HCT116 (cell line): ENCODE results near the gene CCDC192. TPM values are rescaled to one million over a fixed set of nuclear protein-coding genes. Genes with fewer than 3 reads are reported as not detected.
A peak's percentile ranks its signal among the peaks of the same experiment; 100 is the strongest.

Experiments used
- ATAC-seq: fragments of 200-7000 bp; cut with Tn5 transposase; 2 replicates; pipeline ENCODE4 v1.9.1; 2020; ENCODE audit warnings: mild to moderate bottlenecking, moderate library complexity
- BruUV-seq: library from RNA; stranded (reverse); fragments of 400-500 nt; replicated peaks from 2 replicates; lab custom pipeline; 2021; lab: Mats Ljungman, UMichigan
- CTCF ChIA-PET: fragments of 300-600 bp; sonication (Branson Sonifier 250); formaldehyde crosslinking; loops from one replicate; lab custom pipeline; 2021; ENCODE audit warnings: antibody characterized with exemption; lab: Charles Lee
- POLR2A ChIA-PET: fragments of 300-600, 350-600 bp; sonication (Branson Sonifier 250); formaldehyde crosslinking; loops from one replicate; lab custom pipeline; 2021; ENCODE audit warnings: antibody characterized with exemption; lab: Charles Lee
- RAD21 ChIA-PET, 2 experiments: fragments of 300-600 bp; sonication (Branson Sonifier 250); formaldehyde crosslinking; loops; one replicate each; lab custom pipeline; 2023; ENCODE audit warnings: low total read pairs in 2 of 2; ENCODE audit not compliant: uncharacterized antibody in 2 of 2, unreplicated experiment in 2 of 2, low non-redundant PET in 1 of 2; lab: Charles Lee
- DNase-seq: peaks from one replicate; pipeline ENCODE4 v3.0.0-alpha.2; 2010; ENCODE audit warnings: low read depth, low spot score
- H2AFZ ChIP-seq: fragments of 200-600 bp; shearing (Covaris generic), sonication (generic); 2 replicates; pipeline ENCODE4 v1.6.1; 2017; ENCODE audit warnings: low read depth, mixed run types, mixed read lengths, antibody characterized with exemption, low read length; ENCODE audit not compliant: poor library complexity, severe bottlenecking
- H3K27ac ChIP-seq: 2 replicates; pipeline ENCODE4 v1.5.1; 2012; ENCODE audit warnings: low read depth, low read length
- H3K27me3 ChIP-seq: fragments of 200-600 bp; sonication (generic); 2 replicates; pipeline ENCODE4 v1.6.1; 2016; ENCODE audit warnings: mixed run types, low read length, mixed read lengths; ENCODE audit not compliant: insufficient read depth
- H3K36me3 ChIP-seq, 2 experiments: fragments of 200-500 bp in 1 of 2; fragments of 200-600 bp in 1 of 2; sonication (Bioruptor generic) in 1 of 2; sonication (generic) in 1 of 2; 2 replicates each; pipeline versions ENCODE4 v1.5.1 to v1.6.1; 2014 to 2016; ENCODE audit warnings: low read length in 2 of 2, inconsistent platforms in 1 of 2, mixed read lengths in 1 of 2, mixed run types in 1 of 2; ENCODE audit not compliant: insufficient read depth in 2 of 2, control insufficient read depth in 1 of 2
- H3K4me1 ChIP-seq, 2 experiments: fragments of 200-600 bp in 1 of 2; sonication (generic) in 1 of 2; 2 replicates each; pipeline versions ENCODE4 v1.5.1 to v1.6.1; 2012 to 2017; ENCODE audit warnings: low read length in 2 of 2, inconsistent platforms in 1 of 2, mild to moderate bottlenecking in 1 of 2, mixed read lengths in 1 of 2, mixed run types in 1 of 2, moderate library complexity in 1 of 2; ENCODE audit not compliant: insufficient read depth in 2 of 2, control insufficient read depth in 1 of 2
- H3K4me2 ChIP-seq: fragments of 200-600 bp; sonication (generic); 2 replicates; pipeline ENCODE4 v1.6.1; 2017; ENCODE audit warnings: mixed run types, low read length, mixed read lengths
- H3K4me3 ChIP-seq, 2 experiments: fragments of 200-600 bp in 1 of 2; sonication (generic) in 1 of 2; replicated peaks in 1 of 2; 2 replicates each; pipeline ENCODE4 v1.5.1; 2011 to 2016; ENCODE audit warnings: low read length in 2 of 2, control low read depth in 1 of 2, low read depth in 1 of 2, mild to moderate bottlenecking in 1 of 2, mixed read lengths in 1 of 2, mixed run types in 1 of 2
- H3K79me2 ChIP-seq: fragments of 200-600 bp; sonication (generic); 2 replicates; pipeline ENCODE4 v1.6.1; 2017; ENCODE audit warnings: mild to moderate bottlenecking, mixed run types, low read length, moderate library complexity, mixed read lengths; ENCODE audit not compliant: insufficient read depth
- H3K9ac ChIP-seq: fragments of 200-600 bp; sonication (generic); 2 replicates; pipeline ENCODE4 v1.6.1; 2016; ENCODE audit warnings: low read length, mixed read lengths
- H3K9me2 ChIP-seq: fragments of 200-600 bp; sonication (generic), shearing (Covaris generic); 2 replicates; pipeline ENCODE4 v1.6.1; 2017; ENCODE audit warnings: mixed run types, mild to moderate bottlenecking, moderate library complexity; ENCODE audit not compliant: insufficient read depth
- H3K9me3 ChIP-seq, 2 experiments: fragments of 200-500 bp in 1 of 2; fragments of 200-600 bp in 1 of 2; sonication (Bioruptor generic) in 1 of 2; sonication (generic) in 1 of 2; 2 replicates each; pipeline ENCODE4 v1.6.1; 2014 to 2017; ENCODE audit warnings: low read length in 2 of 2, mixed read lengths in 2 of 2, inconsistent platforms in 1 of 2, low read depth in 1 of 2, mild to moderate bottlenecking in 1 of 2, mixed run types in 1 of 2, moderate library complexity in 1 of 2; ENCODE audit not compliant: control insufficient read depth in 1 of 2, insufficient read depth in 1 of 2
- H4K20me1 ChIP-seq: fragments of 200-600 bp; sonication (generic), shearing (Covaris generic); 2 replicates; pipeline ENCODE4 v1.6.1; 2017; ENCODE audit warnings: mixed run types, mild to moderate bottlenecking, moderate library complexity; ENCODE audit not compliant: insufficient read depth
- ELF1 ChIP-seq: IDR thresholded peaks from 2 replicates; pipeline ENCODE4 v1.6.1; 2012; ENCODE audit warnings: low read depth, borderline replicate concordance
- EZH2 ChIP-seq: fragments of 200-600 bp; sonication (generic); IDR thresholded peaks from 2 replicates; pipeline ENCODE4 v1.6.1; 2017; ENCODE audit warnings: antibody characterized with exemption, mixed run types
- FOSL1 ChIP-seq: IDR thresholded peaks from 2 replicates; pipeline ENCODE4 v1.6.1; 2012; ENCODE audit warnings: low read depth
- POLR2A ChIP-seq: IDR thresholded peaks from 2 replicates; pipeline ENCODE4 v1.7.0; 2011; ENCODE audit warnings: borderline replicate concordance; ENCODE audit not compliant: insufficient read depth, insufficient read length; ENCODE audit errors: extremely low read depth
- RAD21 ChIP-seq: IDR thresholded peaks from 2 replicates; pipeline ENCODE4 v1.6.1; 2012; ENCODE audit warnings: low read depth, mild to moderate bottlenecking
- SIN3A ChIP-seq: IDR thresholded peaks from 2 replicates; pipeline ENCODE4 v1.6.1; 2012; ENCODE audit warnings: low read depth
- YY1 ChIP-seq: IDR thresholded peaks from 2 replicates; pipeline ENCODE4 v1.6.1; 2011; ENCODE audit warnings: low read length, low read depth, moderate library complexity, mild to moderate bottlenecking; ENCODE audit not compliant: insufficient replicate concordance; ENCODE audit errors: extremely low read depth
- ZNF274 ChIP-seq: fragments of 200-500 bp; sonication (Bioruptor generic); IDR thresholded peaks from 2 replicates; pipeline ENCODE4 v1.6.1; 2014; ENCODE audit warnings: mild to moderate bottlenecking, low read depth, low read length, inconsistent platforms
- intact Hi-C: fragments of 100-400 bp; cut with micrococcal nuclease; formaldehyde crosslinking; loops from 2 replicates; pipeline ENCODE4 v1.10.0; 2022
- total RNA-seq: library from RNA; stranded (reverse); gene quantifications from one replicate; pipeline ENCODE4 v1.2.1, GENCODE V29; 2021; ENCODE audit not compliant: unreplicated experiment
- TF ChIP-seq, protein P1 (sequence below): IDR thresholded peaks from 2 replicates; pipeline ENCODE4 v1.6.1; 2012; ENCODE audit warnings: low read depth

Gene CCDC192
- total RNA-seq, 1 experiment from 2014 or later, result not detected

DNA sequence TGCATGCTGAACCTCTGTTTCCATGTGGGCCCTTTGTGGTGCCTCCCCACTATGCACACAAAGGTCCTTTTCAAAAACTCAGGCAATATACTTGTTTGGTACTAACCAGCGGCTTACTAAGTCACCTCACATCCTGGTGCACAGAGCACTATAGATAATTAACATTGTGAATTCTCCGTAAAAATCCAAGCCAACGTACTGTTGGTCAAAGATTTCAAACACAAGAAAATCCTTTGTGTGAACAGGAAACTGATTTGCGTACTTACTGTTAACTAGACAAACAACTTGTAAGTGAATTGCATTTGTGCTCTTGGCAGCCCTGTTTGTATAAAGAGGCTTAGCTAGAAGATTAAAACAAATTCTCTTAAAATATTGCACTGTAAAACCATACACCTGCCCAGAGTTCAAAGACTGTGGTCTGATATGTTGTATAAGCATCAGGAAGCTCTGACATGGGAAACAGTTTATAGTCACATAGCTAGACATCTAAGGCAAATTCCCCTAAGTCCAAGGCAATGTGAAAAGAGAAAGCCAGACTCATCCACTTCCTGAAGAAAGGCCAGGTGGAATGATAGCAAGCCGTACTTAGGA lies 255.3 kb downstream of the CCDC192 start (continued):
- TF ChIP-seq, protein P1, sequence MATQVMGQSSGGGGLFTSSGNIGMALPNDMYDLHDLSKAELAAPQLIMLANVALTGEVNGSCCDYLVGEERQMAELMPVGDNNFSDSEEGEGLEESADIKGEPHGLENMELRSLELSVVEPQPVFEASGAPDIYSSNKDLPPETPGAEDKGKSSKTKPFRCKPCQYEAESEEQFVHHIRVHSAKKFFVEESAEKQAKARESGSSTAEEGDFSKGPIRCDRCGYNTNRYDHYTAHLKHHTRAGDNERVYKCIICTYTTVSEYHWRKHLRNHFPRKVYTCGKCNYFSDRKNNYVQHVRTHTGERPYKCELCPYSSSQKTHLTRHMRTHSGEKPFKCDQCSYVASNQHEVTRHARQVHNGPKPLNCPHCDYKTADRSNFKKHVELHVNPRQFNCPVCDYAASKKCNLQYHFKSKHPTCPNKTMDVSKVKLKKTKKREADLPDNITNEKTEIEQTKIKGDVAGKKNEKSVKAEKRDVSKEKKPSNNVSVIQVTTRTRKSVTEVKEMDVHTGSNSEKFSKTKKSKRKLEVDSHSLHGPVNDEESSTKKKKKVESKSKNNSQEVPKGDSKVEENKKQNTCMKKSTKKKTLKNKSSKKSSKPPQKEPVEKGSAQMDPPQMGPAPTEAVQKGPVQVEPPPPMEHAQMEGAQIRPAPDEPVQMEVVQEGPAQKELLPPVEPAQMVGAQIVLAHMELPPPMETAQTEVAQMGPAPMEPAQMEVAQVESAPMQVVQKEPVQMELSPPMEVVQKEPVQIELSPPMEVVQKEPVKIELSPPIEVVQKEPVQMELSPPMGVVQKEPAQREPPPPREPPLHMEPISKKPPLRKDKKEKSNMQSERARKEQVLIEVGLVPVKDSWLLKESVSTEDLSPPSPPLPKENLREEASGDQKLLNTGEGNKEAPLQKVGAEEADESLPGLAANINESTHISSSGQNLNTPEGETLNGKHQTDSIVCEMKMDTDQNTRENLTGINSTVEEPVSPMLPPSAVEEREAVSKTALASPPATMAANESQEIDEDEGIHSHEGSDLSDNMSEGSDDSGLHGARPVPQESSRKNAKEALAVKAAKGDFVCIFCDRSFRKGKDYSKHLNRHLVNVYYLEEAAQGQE, result no peak
- no peak for TF ChIP-seq POLR2A
- TF ChIP-seq ZNF274, result no peak
- no peak for TF ChIP-seq EZH2
- no peak for TF ChIP-seq YY1
- TF ChIP-seq FOSL1, result no peak
- TF ChIP-seq, all 23 proteins: peak for 0

DNA sequence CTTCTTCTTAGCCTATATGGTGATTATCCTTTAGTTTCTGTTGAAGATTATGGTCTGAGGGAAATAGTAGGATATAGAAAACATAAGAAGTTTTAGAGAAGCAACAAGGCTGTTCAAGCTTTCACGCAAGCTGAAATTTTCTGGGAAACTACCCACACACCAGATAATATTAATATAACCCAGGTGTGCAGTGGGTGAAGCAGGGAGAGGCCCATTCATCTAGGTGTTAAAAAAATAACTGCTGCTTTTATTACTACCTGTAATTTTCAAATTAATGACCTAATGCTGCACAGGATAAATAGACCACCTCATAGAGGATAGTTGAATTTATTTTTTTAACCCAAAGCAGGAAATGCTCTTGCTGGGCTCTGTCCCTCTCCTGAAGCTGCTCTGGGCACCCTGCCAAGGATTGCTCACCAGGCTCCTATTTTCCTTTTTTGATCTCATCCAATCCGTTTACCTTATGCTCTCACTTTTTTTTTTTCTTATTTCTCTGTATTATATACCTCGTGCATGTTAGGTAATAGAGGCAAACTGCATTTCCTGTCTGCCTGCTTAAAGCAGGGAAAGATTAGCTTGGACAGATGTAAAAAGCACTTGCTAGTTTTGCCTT lies 256.1 kb downstream of the CCDC192 start:
- peak; percentile 39 for DNase-seq
- no peaks in the 10 kb centered on the region for H3K79me2 ChIP-seq
- ChIA-PET CTCF (no interaction called here), RAD21 (no interaction called here), POLR2A (no interaction called here)
- H3K27me3 ChIP-seq, result no peaks in the 10 kb centered on the region
- H4K20me1 ChIP-seq, result no peaks in the 10 kb centered on the region
- no peaks in the 10 kb centered on the region for H3K36me3 ChIP-seq
- no peaks in the 10 kb centered on the region; a peak in 1 of 4 replicates for H3K9me3 ChIP-seq
- TF ChIP-seq SIN3A (no peak), ELF1 (no peak), EZH2 (no peak), RAD21 (no peak)
- intact Hi-C loops, result no loop called here
- ATAC-seq, result peak; percentile 61
- peaks cover 22 to 27% of the 10 kb centered on the region in 2 experiments for H3K4me1 ChIP-seq
- H3K27ac ChIP-seq, result no peak overlapping the region
- no peak overlapping the region for H3K4me3 ChIP-seq
- H3K9ac ChIP-seq, result no peak overlapping the region
- H3K4me2 ChIP-seq, result peak overlapping the region; percentile 35
- H2AFZ ChIP-seq, result no peak overlapping the region
- no peaks in the 10 kb centered on the region; the same call in 1 of the 2 replicates for H3K9me2 ChIP-seq
- no TSS peak for BruUV-seq
